ENCODE data around the gene CA5B.
A peak's percentile ranks its signal among the peaks of the same experiment; 100 is the strongest.
"Not testable (repeated sequence)": the region's sequence is repeated elsewhere in the genome, so short reads cannot be mapped to it uniquely, and the experiment has no call there.

Gene CA5B, protein sequence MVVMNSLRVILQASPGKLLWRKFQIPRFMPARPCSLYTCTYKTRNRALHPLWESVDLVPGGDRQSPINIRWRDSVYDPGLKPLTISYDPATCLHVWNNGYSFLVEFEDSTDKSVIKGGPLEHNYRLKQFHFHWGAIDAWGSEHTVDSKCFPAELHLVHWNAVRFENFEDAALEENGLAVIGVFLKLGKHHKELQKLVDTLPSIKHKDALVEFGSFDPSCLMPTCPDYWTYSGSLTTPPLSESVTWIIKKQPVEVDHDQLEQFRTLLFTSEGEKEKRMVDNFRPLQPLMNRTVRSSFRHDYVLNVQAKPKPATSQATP

GRCh38 chrX:15737959-15738902, at the start of gene CA5B:
Gene CA5B, plus strand, starts transcription at chrX:15738270. Its CDS starts 11,754 bp downstream, at chrX:15750024.
- no peak for DNase-seq

DNA sequence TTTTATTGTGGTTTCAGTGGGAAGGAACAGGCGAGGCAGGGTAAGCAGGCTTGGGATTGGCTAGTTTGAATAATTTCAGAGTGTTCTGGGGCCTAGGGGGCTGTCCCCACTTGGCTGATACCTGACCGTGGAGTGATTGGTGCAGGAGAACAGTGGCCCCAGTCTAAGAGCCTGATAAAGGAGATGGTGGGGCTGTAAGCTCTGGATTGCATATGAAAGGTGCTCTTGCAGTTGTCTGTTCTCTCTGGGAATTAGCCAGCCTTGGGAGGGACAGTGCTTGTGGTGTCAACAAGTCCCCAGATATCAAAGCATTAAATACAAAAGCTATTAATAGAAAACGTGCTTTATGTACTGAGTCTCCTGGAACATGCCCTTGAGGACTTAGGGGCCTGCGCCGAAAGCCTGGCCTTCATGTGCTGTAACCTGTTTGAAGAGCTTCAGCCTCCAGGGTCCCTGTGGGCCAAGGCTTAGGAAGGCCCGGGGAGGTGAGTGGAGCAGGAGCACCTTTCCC, 43.1 kb upstream of the CA5B start:
- no peak for DNase-seq

- DNase-seq = no peak
Measured at GRCh38 chrX:15696516-15696915, 41.6 kb upstream of the CA5B start.

DNA sequence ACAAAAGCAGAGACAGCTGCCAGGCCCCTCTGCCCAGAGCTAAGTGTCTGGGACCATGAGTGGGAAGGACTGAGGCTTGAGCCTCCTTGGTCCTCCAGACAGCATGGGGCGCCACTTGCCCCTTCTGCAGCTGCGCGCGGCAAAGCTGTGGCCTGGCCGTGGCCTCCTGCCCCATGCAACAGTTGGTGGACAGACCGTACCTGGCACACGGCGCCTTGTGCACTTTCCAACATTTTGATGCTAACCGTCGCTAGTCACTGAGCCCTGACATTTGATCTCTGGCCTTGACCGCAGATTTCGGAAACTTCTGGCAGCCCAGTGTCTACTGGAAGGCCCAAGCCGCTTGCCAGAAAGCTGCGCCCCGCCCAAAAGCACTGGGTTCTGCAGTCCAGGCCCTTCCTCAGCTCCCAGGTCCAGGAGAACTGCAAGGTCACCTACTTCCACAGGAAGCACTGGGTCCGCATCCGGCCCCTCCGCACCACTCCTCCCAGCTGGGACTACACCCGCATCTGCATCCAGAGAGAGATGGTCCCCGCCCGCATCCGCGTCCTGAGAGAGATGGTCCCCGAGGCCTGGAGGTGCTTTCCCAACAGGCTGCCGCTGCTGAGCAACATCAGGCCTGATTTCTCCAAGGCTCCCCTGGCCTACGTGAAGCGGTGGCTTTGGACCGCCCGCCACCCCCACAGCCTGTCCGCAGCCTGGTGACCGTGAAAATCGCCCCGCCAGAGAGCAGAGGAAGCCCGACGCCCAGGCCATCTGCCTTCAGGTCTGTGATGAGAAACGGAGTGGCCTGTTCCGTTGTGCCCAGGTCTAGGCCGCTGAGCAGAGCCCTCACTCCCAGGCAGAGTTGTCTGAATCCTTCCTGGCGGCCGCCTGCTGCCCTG, 35.3 kb upstream of the CA5B start:
- DNase-seq = no peak

- not testable (repeated sequence) for DNase-seq
Measured at GRCh38 chrX:15703809-15704208, 34.3 kb upstream of the CA5B start.

DNA sequence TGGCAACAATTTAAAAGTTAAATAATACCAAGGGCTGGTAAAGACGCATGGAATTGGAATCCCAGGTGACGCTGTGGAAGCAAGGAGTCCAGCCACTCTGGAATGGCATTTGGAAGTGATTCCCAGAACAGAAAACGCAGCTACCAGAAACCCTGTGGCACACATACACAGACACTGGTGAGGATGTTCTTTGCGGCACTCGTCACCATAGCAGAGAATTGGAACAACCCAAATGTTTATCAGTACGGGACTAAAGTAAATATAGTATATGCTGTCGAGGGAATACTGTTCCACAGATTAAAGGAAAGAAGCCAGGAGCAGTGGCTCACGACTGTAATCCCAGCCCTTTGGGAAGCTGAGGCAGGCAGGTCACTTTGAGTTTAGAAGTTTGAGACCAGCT, 33.8 kb upstream of the CA5B start:
- not testable (repeated sequence) for DNase-seq

DNA sequence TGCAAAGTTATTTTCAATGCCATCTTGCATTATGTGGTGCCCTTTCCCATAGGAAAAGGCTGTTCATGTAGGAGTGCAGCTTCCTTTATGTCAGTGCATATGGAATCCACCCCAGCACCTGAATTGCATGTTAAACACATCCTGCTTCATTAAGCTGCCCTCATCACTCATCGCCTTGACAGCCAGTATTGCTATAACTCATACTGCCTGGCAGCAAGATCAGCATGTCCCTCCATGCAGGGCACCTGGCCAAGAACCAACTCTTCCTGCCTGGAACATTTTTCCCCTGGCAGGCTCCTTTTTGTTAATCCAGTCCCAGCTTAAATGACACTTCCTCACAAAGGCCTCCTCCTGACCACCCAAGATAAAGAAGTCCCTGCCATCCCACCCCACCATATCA, 23.5 kb upstream of the CA5B start:
- DNase-seq = peak in 1 of 2 experiments; percentile 1

DNA sequence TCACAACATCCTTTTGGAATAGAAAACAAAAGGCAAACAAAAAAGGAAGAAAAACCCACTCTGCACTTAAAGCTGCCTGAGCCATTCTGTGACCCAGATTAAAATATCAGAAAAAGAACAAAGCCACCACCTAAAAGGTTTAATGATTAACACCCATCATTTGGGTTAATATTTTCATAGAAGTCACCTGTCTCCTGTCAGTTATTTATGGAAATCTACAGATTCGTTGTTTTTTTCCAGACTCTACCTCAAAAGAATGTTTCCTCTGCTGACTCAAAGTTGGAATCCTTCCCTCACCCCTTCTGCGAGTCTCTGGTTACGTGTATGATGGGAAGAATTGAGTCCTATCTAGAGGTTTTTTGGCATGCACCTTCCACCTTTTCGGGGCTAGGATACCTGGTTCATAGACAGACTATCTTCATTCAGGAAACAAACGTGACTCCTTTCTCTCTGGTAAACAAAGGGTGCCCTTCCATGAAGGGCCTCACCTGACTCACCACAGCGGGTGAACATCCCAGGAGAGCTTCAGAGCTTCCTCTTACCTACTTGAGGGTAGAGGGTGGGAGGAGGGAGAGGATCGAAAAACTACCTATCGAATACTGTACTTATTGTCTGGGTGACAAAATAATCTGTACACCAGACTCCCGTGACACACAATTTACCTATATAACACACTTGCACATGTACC, 19.6 kb upstream of the CA5B start:
- DNase-seq = no peak

DNA sequence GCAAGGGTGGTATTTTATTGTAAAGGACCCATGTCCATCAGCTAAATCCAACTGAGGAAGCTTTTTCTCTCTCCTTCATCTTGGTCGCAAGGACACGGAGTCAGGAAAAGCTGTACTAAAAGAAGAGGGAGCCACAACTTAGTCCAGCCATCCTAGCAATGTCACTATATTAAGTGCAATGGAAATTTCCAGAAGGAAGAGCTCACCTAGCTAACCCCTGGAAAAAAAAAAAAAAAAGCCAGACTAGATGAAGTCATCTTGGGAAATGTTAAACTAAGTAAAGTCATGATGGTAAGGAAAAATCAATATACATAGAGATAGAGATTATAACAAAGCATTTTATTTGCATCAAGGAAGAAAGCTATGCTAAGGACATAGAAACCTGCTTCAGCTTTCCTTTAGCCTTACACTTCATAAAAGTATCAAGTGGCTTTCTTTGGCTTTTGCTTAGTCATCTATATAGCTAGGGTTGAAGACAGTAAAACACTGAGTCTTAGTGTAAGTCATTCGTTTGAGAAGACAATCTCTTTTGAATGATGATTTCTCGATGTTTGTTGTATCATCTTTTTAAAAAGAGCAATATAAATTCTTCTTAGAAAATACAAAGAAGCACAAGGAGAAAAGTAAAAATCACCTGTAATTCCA, 18.6 kb upstream of the CA5B start:
- DNase-seq = no peak

GRCh38 chrX:15721911-15722310, 16.2 kb upstream of the CA5B start:
- DNase-seq = no peak

DNA sequence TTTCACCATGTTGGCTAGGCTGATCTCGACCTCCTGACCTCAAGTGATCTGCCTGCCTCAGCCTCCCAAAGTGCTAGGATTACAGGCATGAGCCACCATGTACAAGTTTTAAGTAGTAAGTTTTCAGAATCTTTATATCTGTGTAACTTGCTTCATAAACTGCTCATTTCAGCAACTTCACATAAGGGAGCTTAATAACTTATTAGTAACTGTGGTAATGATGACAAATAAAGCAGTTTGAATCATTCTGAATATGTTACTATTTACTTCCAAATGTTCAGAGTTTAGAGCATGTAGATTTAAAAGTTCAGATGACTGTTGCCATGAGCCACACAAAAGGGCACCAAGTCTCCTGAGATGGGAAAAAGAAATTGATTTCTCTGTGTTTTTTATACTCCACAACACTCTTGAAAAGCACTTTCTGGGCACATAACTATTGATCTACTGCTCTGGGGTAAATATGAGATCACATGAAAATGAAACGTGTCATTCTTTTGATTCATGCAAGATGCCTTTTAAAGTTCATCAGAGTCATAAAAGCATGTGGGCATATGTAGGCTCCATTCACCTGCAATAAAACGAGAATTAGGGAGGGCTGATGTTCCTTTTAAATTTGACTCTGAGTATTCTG, 14.1 kb upstream of the CA5B start:
- no peak for DNase-seq

DNA sequence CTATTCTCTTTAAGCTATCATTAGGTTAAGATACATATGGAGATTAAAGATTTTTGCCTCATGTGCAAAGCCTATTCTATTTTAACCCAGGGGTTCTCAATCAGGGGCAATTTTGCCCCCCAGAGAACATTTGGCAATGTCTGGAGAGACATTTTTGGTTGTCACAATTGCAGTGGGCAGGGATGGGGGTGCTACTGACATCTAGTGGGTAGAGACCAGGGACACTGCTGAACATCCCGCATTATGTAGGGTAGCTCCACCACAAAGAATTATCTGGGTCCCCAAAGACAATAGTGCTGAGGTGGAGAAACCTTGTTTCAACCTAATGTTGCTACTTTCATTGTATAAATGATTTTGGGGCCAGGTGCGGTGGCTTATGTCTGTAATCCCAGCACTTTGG, 13.2 kb upstream of the CA5B start:
- no peak for DNase-seq

- DNase-seq = not testable (repeated sequence)
Measured at GRCh38 chrX:15731368-15731767, 6.7 kb upstream of the CA5B start.

DNA sequence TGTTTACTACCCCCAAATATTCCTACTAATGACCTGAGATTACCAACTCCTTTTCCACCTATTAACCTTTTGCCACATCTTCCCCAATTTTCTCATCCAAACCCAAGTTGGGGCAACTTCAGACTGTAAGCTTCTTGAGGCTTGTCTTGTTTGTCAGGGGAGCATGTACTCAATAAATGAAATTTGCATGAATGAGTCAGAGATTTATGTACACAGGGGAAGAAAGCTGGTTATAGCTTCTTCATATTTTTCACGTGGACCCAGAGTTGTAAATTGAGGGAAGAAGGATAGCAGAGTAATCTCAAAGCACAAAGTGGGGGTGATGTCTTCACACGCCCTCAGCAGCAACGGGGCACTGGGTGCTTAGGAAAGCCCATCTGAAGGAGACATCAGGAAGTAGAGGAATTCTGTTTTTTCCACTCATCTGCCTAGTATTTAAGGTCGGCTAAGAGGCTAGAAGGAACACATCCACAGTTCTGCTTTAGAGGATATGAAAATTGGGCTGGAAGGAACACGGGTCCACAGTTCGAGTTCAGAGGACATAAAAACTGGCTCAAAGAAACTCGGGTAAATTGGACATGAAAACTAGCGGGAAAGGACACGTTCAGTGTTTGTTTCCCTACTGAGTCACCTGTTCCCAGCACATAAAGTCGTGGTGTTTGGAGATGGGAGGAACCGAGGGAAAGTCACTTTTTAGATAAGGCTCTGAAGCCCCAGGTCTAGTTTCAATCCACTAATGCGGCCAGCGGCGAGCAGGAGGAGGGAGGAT, 696 bp upstream of the CA5B start:
- DNase-seq = no peak

- DNase-seq = no peak
Measured at GRCh38 chrX:15739886-15740285, 1.8 kb downstream of the CA5B start.

GRCh38 chrX:15744181-15744867, 6.3 kb downstream of the CA5B start:
- no peak for DNase-seq

DNA sequence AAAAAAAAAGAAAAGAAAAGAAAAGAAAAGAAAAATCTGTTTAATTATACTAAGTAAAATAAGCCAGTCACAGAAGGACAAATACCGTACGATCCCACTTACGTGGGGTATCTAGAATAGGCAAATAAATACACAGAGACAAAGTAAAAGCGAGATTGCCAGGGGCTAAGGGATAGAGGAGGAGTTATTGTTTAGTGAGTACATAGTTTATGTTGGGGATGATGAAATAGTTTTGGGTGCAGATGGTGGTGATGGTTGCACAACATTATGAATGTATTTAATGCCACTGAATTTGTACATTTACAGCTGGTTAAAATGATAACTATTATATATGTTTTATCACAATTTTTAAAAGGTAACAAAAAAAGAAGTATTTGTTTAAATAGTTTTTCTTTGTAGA, 7.1 kb downstream of the CA5B start:
- no peak for DNase-seq

GRCh38 chrX:15746651-15747050, 8.6 kb downstream of the CA5B start:
- not testable (repeated sequence) for DNase-seq

- no peak for DNase-seq
Measured at GRCh38 chrX:15747626-15748173, 9.6 kb downstream of the CA5B start.
